Hepatocyte (in vitro differentiated cells): ENCODE results near the gene TANGO2. TPM values are rescaled to one million over a fixed set of nuclear protein-coding genes. Genes with fewer than 3 reads are reported as not detected.
"Not testable (repeated sequence)": the region's sequence is repeated elsewhere in the genome, so short reads cannot be mapped to it uniquely, and the experiment has no call there.

ENCODE experiments used
- DNase-seq: peaks from one replicate; pipeline ENCODE4 v3.0.0-alpha.2; 2016; ENCODE audit warnings: low spot score
- H2AFZ ChIP-seq: fragments of 200-600 bp; sonication (generic); 2 replicates; pipeline ENCODE4 v1.6.0; 2016; ENCODE audit warnings: antibody characterized with exemption, mild to moderate bottlenecking
- H3K27ac ChIP-seq: fragments of 200-600 bp; sonication (generic); 2 replicates; pipeline ENCODE4 v1.5.1; 2016; ENCODE audit warnings: mild to moderate bottlenecking
- H3K27me3 ChIP-seq: fragments of 200-600 bp; sonication (generic); 2 replicates; pipeline ENCODE4 v1.6.1; 2016
- H3K36me3 ChIP-seq: fragments of 200-600 bp; sonication (generic); replicated peaks from 2 replicates; pipeline ENCODE4 v1.5.1; 2016; ENCODE audit warnings: low read depth; ENCODE audit not compliant: insufficient read depth
- H3K4me1 ChIP-seq: fragments of 200-600 bp; sonication (generic); 2 replicates; pipeline ENCODE4 v1.5.1; 2016; ENCODE audit warnings: mild to moderate bottlenecking, moderate library complexity; ENCODE audit not compliant: insufficient read depth
- H3K4me2 ChIP-seq: fragments of 200-600 bp; sonication (generic); 2 replicates; pipeline ENCODE4 v1.6.0; 2016
- H3K4me3 ChIP-seq: fragments of 200-600 bp; sonication (generic); 2 replicates; pipeline ENCODE4 v1.5.1; 2016; ENCODE audit warnings: mild to moderate bottlenecking
- H3K79me2 ChIP-seq: fragments of 200-600 bp; sonication (generic); 2 replicates; pipeline ENCODE4 v1.6.0; 2017; ENCODE audit warnings: mild to moderate bottlenecking
- H3K9me2 ChIP-seq: fragments of 200-600 bp; sonication (generic); replicated peaks from 2 replicates; pipeline ENCODE4 v1.6.0; 2017; ENCODE audit warnings: mild to moderate bottlenecking; ENCODE audit not compliant: insufficient read depth
- H3K9me3 ChIP-seq: fragments of 200-600 bp; sonication (generic); 2 replicates; pipeline ENCODE4 v1.5.1; 2016; ENCODE audit warnings: low read depth, mild to moderate bottlenecking
- H4K20me1 ChIP-seq: fragments of 200-600 bp; sonication (generic); 2 replicates; pipeline ENCODE4 v1.6.0; 2016; ENCODE audit warnings: mild to moderate bottlenecking; ENCODE audit not compliant: insufficient read depth, poor library complexity, severe bottlenecking
- CTCF ChIP-seq: fragments of 200-600 bp; sonication (generic); IDR thresholded peaks from 2 replicates; pipeline ENCODE4 v1.5.1; 2016; ENCODE audit warnings: antibody characterized with exemption, mild to moderate bottlenecking; ENCODE audit not compliant: poor library complexity
- EZH2 ChIP-seq: fragments of 200-600 bp; sonication (generic); IDR thresholded peaks from 2 replicates; pipeline ENCODE4 v1.6.1; 2016; ENCODE audit warnings: antibody characterized with exemption, mild to moderate bottlenecking, borderline replicate concordance
- EZH2phosphoT487 ChIP-seq: fragments of 200-600 bp; sonication (generic); IDR thresholded peaks from one replicate; pipeline ENCODE4 v1.6.1; 2018; ENCODE audit warnings: antibody characterized with exemption, mild to moderate bottlenecking, low read depth, moderate library complexity; ENCODE audit not compliant: unreplicated experiment, severe bottlenecking
- WGBS: methylation state at CpG from one replicate; pipeline ENCODE4 v1.1.6; 2016; ENCODE audit warnings: low lambda C conversion rate; ENCODE audit errors: missing lambda C conversion rate; 5-methylcytosine and 5-hydroxymethylcytosine counted together
- polyA plus RNA-seq: library from polyadenylated mRNA; unstranded; fragments of >200 nt; fragmentation: Nextera tagmentation; extraction: Ambion mirVana; gene quantifications from 2 replicates; pipeline ENCODE4 v1.2.1, GENCODE V29; 2016
- total RNA-seq: library from RNA; depleted of rRNA; stranded (reverse); fragments of >200 nt; gene quantifications from 2 replicates; pipeline ENCODE4 v1.2.3, GENCODE V29; 2014

Gene TANGO2
- total and polyA plus RNA-seq, 2 experiments from 2014 or later = 20.8 to 21.4 TPM

- no peaks in the 10 kb centered on the region for H3K27me3 ChIP-seq
- no peak overlapping the region for H2AFZ ChIP-seq
- no peak overlapping the region for H3K27ac ChIP-seq
- H3K9me3 ChIP-seq = no peaks in the 10 kb centered on the region
- no peak for TF ChIP-seq EZH2
- TF ChIP-seq CTCF = no peak
- no peak for TF ChIP-seq EZH2phosphoT487
- WGBS = 96% methylated on average over 11 of the region's 11 CpGs
- H3K4me3 ChIP-seq = no peak overlapping the region
- no peak overlapping the region for H3K4me2 ChIP-seq
- no peaks in the 10 kb centered on the region for H4K20me1 ChIP-seq
- no peaks in the 10 kb centered on the region for H3K4me1 ChIP-seq
- no peaks in the 10 kb centered on the region for H3K9me2 ChIP-seq
- no peaks in the 10 kb centered on the region for H3K36me3 ChIP-seq
- DNase-seq = no peak
- H3K79me2 ChIP-seq = no peaks in the 10 kb centered on the region
Observed at GRCh38 chr22:20066617-20067383, 45.9 kb downstream of the TANGO2 start.

GRCh38 chr22:20067384-20067682 lies 46.4 kb downstream of the TANGO2 start:
- not testable (repeated sequence) for H3K27me3 ChIP-seq, H3K36me3 ChIP-seq, H3K9me2 ChIP-seq, H3K4me1 ChIP-seq, H3K4me2 ChIP-seq, H2AFZ ChIP-seq, H3K4me3 ChIP-seq, H3K27ac ChIP-seq, H3K79me2 ChIP-seq, H3K9me3 ChIP-seq, DNase-seq, H4K20me1 ChIP-seq
- WGBS = 92% methylated on average over 3 of the region's 3 CpGs

DNA sequence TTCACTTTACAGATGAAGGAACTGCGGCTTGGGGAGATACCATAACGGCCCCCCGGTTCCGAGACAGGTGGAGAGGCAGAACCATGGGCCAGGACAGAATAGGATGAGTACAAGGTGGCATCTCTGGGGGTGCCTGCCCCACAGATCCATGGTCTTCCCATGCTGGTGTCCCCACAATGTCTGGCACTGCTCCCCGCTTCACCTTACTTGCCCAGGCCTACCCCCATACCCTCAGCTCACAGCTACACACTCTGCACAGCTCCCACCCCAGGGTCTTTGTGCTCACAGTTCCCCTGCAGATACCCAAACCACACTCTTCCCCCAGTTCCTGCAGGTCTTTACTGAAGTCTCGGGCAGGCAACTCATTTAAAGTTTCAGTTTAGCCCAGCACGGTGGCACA lies 47.7 kb downstream of the TANGO2 start:
- Histone ChIP-seq H3K4me1 (no peaks in the 10 kb centered on the region), H3K9me3 (no peaks in the 10 kb centered on the region), H3K4me3 (no peak overlapping the region), H4K20me1 (no peaks in the 10 kb centered on the region), H3K36me3 (no peaks in the 10 kb centered on the region), H3K27me3 (no peaks in the 10 kb centered on the region), H3K27ac (no peak overlapping the region), H3K79me2 (no peaks in the 10 kb centered on the region), H3K4me2 (no peak overlapping the region), H3K9me2 (no peaks in the 10 kb centered on the region), H2AFZ (no peak overlapping the region)
- 97% methylated on average over 7 of the region's 7 CpGs for WGBS
- TF ChIP-seq CTCF = no peak
- no peak for DNase-seq

GRCh38 chr22:20069331-20070042 lies 48.6 kb downstream of the TANGO2 start:
- no peaks in the 10 kb centered on the region for H3K36me3 ChIP-seq
- no peaks in the 10 kb centered on the region for H3K4me1 ChIP-seq
- no peak overlapping the region for H3K4me2 ChIP-seq
- H3K79me2 ChIP-seq = no peaks in the 10 kb centered on the region
- no peak for DNase-seq
- no peak for TF ChIP-seq EZH2
- TF ChIP-seq EZH2phosphoT487 = no peak
- no peak for TF ChIP-seq CTCF
- H4K20me1 ChIP-seq = no peaks in the 10 kb centered on the region
- WGBS = 92% methylated on average over 7 of the region's 7 CpGs
- H3K27me3 ChIP-seq = no peaks in the 10 kb centered on the region
- H2AFZ ChIP-seq = no peak overlapping the region
- no peak overlapping the region for H3K27ac ChIP-seq
- no peak overlapping the region for H3K4me3 ChIP-seq
- H3K9me2 ChIP-seq = no peaks in the 10 kb centered on the region
- no peaks in the 10 kb centered on the region for H3K9me3 ChIP-seq
